HG03520 (cell line): ENCODE data around the gene MUC5B.

ENCODE experiments used
- ATAC-seq: cut with Tn5 transposase; IDR thresholded peaks from one replicate; pipeline ENCODE4 v1.9.1; 2021; ENCODE audit warnings: mild to moderate bottlenecking, moderate library complexity; ENCODE audit not compliant: unreplicated experiment

Gene MUC5B

GRCh38 chr11:1307998-1308742 is 85.3 kb downstream of the MUC5B start:
- ATAC-seq, result no peak

- ATAC-seq, result peak; percentile 33
Observed at GRCh38 chr11:1308743-1309497, 86.1 kb downstream of the MUC5B start.

DNA sequence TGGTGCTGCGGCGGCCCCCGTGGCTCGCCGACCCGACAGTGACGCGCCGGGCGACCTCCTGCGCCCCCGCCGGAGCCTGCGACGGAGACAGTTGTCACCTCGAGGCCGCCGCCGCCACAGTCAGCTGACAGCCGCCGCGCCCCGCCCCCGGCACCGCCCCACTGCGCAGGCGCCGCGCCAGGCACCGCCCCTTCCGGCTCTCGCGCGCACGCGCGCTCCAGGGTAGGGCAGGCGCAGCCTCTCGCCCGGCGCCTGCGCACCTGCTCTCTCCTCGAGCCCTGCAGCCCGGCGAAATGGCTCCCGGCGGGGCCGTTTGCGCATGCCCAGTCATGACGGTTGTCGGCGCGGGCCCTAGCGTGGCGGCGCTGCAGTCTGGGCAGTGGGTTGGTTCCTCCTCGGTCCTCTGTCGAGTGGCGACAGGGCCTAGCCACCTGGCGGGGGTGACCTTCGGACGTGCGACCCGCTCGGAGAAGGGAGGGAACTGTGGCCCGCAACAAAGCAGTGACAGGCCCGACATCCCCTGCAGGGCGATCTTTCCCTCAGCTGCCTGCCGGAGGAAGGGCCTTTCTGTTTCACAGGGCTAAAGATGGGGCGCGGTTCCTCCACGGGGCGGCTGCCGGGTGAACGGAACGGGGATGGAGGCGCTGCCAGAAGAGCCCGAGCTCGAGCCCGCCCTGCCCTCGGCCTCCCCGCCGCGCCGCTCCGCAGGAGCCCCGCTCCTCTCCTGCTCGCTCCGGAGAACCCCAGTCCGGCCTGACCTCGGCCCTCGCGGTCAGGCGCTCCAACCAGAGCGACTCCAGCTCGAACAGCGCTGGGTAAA is 86.8 kb downstream of the MUC5B start, which contains the start of gene TOLLIP:
TOLLIP (minus strand) TSS at position 135 of the 820 bp plus-strand sequence; CDS start at position 1, 134 bp downstream.
- peak; percentile 71 for ATAC-seq

DNA sequence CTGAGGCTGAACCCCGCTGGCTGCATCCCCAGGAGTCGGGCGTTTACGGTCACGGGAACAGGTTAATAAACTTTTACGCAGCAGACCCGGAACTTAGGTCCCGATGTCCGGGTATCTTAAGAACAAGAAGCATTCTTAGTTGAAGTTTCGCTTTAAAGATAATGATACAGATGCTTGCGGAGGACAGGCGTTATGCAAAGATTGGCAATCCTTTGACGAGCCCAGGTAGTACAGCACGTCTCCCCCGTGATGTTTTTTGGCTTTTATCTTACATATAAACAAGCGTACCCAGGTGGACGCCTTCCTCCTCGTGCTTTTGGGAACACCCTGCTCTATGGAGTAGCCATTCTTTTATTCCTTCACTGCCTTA is 87.4 kb downstream of the MUC5B start:
- ATAC-seq, result no peak

DNA sequence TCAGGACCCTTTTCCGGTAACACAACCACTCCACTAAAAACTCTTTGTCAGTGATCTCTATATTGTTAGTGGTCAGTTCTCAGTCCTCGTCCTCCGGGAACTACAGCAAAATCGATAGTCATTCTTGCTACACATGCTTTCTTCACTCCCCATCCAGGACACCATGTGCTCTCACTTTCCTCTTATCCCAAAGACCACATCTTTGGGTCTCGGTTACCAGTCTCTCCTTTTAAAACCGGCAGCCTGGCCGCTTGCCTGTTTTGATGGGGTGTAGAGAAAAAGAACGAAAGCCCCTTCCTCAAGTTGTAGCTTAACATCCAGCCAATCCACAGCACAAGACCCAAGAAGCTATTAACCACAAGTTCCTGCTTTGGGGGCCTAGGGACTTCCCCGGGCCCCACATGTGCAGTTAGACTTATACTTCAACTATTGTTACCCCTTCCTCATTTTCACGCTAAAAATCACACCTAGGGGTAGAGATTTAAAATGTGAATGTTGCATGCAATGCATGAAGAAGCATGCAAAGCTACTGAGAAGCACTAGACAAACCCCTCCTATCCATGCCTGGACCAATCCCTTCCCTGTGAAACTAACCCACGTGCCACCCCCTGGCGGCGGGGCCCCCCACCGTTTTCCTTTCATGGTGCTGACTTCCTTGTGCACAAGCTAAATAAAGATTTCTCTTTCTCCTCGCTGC is 88.1 kb downstream of the MUC5B start:
- no peak for ATAC-seq
